GM23338 (cell line): ENCODE measurements around the gene MS4A5. TPM values are rescaled to one million over a fixed set of nuclear protein-coding genes. Genes with fewer than 3 reads are reported as not detected.

Source experiments
- ATAC-seq: fragments of 200-7000 bp; cut with Tn5 transposase; 3 replicates; pipeline ENCODE4 v1.9.1; 2020
- DNase-seq: peaks from one replicate; pipeline ENCODE4 v3.0.0-alpha.2; 2015; ENCODE audit warnings: low spot score
- H2AFZ ChIP-seq: fragments of 200-600 bp; sonication (generic); 2 replicates; pipeline ENCODE4 v1.8.0; 2016; ENCODE audit warnings: antibody characterized with exemption, mild to moderate bottlenecking, moderate library complexity
- H3F3A ChIP-seq: fragments of 200-600 bp; sonication (generic); replicated peaks from 2 replicates; pipeline ENCODE4 v1.8.0; 2017; ENCODE audit warnings: antibody characterized with exemption, mixed run types, low read depth
- H3K27ac ChIP-seq: fragments of 200-600 bp; sonication (generic); 2 replicates; pipeline ENCODE4 v1.6.1; 2016; ENCODE audit warnings: low read depth
- H3K27me3 ChIP-seq: fragments of 200-600 bp; sonication (generic); 2 replicates; pipeline ENCODE4 v1.8.0; 2016; ENCODE audit warnings: mild to moderate bottlenecking, mixed run types, moderate library complexity; ENCODE audit not compliant: insufficient read depth
- H3K36me3 ChIP-seq: fragments of 200-600 bp; sonication (generic); 2 replicates; pipeline ENCODE4 v1.8.0; 2016; ENCODE audit warnings: mild to moderate bottlenecking; ENCODE audit not compliant: insufficient read depth
- H3K4me1 ChIP-seq: fragments of 200-600 bp; sonication (generic); 2 replicates; pipeline ENCODE4 v1.8.0; 2016; ENCODE audit warnings: mild to moderate bottlenecking, moderate library complexity; ENCODE audit not compliant: insufficient read depth
- H3K4me2 ChIP-seq: fragments of 200-600 bp; sonication (generic); 2 replicates; pipeline ENCODE4 v1.7.1; 2017; ENCODE audit warnings: mixed run types
- H3K4me3 ChIP-seq: fragments of 200-600 bp; sonication (generic); 2 replicates; pipeline ENCODE4 v1.6.1; 2016; ENCODE audit warnings: mixed run types
- H3K79me2 ChIP-seq: fragments of 200-600 bp; sonication (generic); replicated peaks from 2 replicates; pipeline ENCODE4 v1.8.0; 2017; ENCODE audit warnings: mild to moderate bottlenecking; ENCODE audit not compliant: insufficient read depth
- H3K9me2 ChIP-seq: fragments of 200-600 bp; sonication (generic); 2 replicates; pipeline ENCODE4 v1.8.0; 2017; ENCODE audit not compliant: insufficient read depth
- H4K20me1 ChIP-seq: fragments of 200-600 bp; sonication (generic); replicated peaks from 2 replicates; pipeline ENCODE4 v1.8.0; 2017; ENCODE audit warnings: mild to moderate bottlenecking; ENCODE audit not compliant: insufficient read depth
- H3K27ac Mint-ChIP-seq: 2 replicates; pipeline ENCODE4 v1.8.0; 2020; ENCODE audit warnings: inconsistent platforms, mild to moderate bottlenecking, moderate library complexity, mixed read lengths
- H3K27me3 Mint-ChIP-seq: 3 replicates; pipeline ENCODE4 v1.8.0; 2022; ENCODE audit warnings: low read depth, mild to moderate bottlenecking, moderate library complexity, mixed read lengths, inconsistent platforms; ENCODE audit not compliant: insufficient read depth, poor library complexity
- H3K36me3 Mint-ChIP-seq: 3 replicates; pipeline ENCODE4 v1.8.0; 2021; ENCODE audit warnings: low read depth, mild to moderate bottlenecking, inconsistent platforms, moderate library complexity, mixed read lengths
- H3K4me1 Mint-ChIP-seq: 3 replicates; pipeline ENCODE4 v1.8.0; 2020; ENCODE audit warnings: mild to moderate bottlenecking, inconsistent platforms, mixed read lengths
- H3K4me3 Mint-ChIP-seq: 3 replicates; pipeline ENCODE4 v1.8.0; 2021; ENCODE audit warnings: moderate library complexity, mild to moderate bottlenecking, inconsistent platforms, mixed read lengths
- H3K9me3 Mint-ChIP-seq: 3 replicates; pipeline ENCODE4 v1.8.0; 2020; ENCODE audit warnings: moderate library complexity, mild to moderate bottlenecking, inconsistent platforms, mixed read lengths
- CREB1 ChIP-seq: fragments of 250-450 bp; sonication (Bioruptor Pico); IDR thresholded peaks from 2 replicates; pipeline ENCODE4 v1.5.0; 2020; ENCODE audit warnings: low read depth, mild to moderate bottlenecking, moderate library complexity
- CTCF ChIP-seq, 2 experiments: fragments of 200-600 bp in 1 of 2; sonication (generic) in 1 of 2; conservative IDR thresholded peaks; 2 replicates each; pipeline versions ENCODE4 v1.5.1 to v1.6.1; 2016 to 2017; ENCODE audit warnings: antibody characterized with exemption in 2 of 2, low read depth in 2 of 2, mild to moderate bottlenecking in 2 of 2, moderate library complexity in 1 of 2
- EZH2 ChIP-seq: fragments of 200-600 bp; sonication (generic); IDR thresholded peaks from one replicate; pipeline ENCODE4 v1.8.0; 2017; ENCODE audit warnings: antibody characterized with exemption, mild to moderate bottlenecking, low read depth; ENCODE audit not compliant: unreplicated experiment
- EZH2phosphoT487 ChIP-seq: fragments of 200-600 bp; sonication (generic); IDR thresholded peaks from one replicate; pipeline ENCODE4 v1.8.1; 2018; ENCODE audit warnings: antibody characterized with exemption; ENCODE audit not compliant: unreplicated experiment
- JUNB ChIP-seq: IDR thresholded peaks from one replicate; pipeline ENCODE4 v1.6.1; 2016; ENCODE audit warnings: antibody characterized with exemption; ENCODE audit not compliant: unreplicated experiment
- NANOG ChIP-seq: IDR thresholded peaks from 2 replicates; pipeline ENCODE4 v1.6.1; 2016; ENCODE audit warnings: antibody characterized with exemption, borderline replicate concordance
- POLR2AphosphoS5 ChIP-seq: IDR thresholded peaks from 2 replicates; pipeline ENCODE4 v1.6.1; 2016; ENCODE audit warnings: antibody characterized with exemption, low read depth
- REST ChIP-seq: IDR thresholded peaks from one replicate; pipeline ENCODE4 v1.6.1; 2018; ENCODE audit warnings: antibody characterized with exemption; ENCODE audit not compliant: unreplicated experiment
- STAT1 ChIP-seq: IDR thresholded peaks from one replicate; pipeline ENCODE4 v1.6.1; 2016; ENCODE audit warnings: antibody characterized with exemption; ENCODE audit not compliant: unreplicated experiment
- ZNF114 ChIP-seq: fragments of 250-450 bp; sonication (Bioruptor Pico); IDR thresholded peaks from 2 replicates; pipeline ENCODE4 v1.5.0; 2020; ENCODE audit warnings: mild to moderate bottlenecking, moderate library complexity
- ZNF331 ChIP-seq: fragments of 250-450 bp; sonication (Bioruptor Pico); IDR thresholded peaks from 2 replicates; pipeline ENCODE4 v1.5.0; 2020; ENCODE audit warnings: low read depth, mild to moderate bottlenecking, moderate library complexity
- ZNF462 ChIP-seq: fragments of 250-450 bp; sonication (Bioruptor Pico); IDR thresholded peaks from 2 replicates; pipeline ENCODE4 v1.5.0; 2020; ENCODE audit warnings: mild to moderate bottlenecking, moderate library complexity
- polyA plus RNA-seq: library from polyadenylated mRNA; unstranded; fragments of >200 nt; fragmentation: Nextera tagmentation; extraction: Ambion mirVana; gene quantifications from 2 replicates; pipeline ENCODE4 v1.2.1, GENCODE V29; 2016
- total RNA-seq: library from RNA; depleted of rRNA; stranded (reverse); fragments of >200 nt; shearing (Covaris generic); gene quantifications from 2 replicates; pipeline ENCODE4 v1.2.3, GENCODE V29; 2014
- TF ChIP-seq, protein P1 (sequence below): IDR thresholded peaks from 2 replicates; pipeline ENCODE4 v1.6.1; 2016; ENCODE audit warnings: antibody characterized with exemption

The MS4A5 gene
- total and polyA plus RNA-seq, 2 experiments from 2014 or later: not detected

GRCh38 chr11:60447070-60447469 lies 17.7 kb downstream of the MS4A5 start:
- no peaks in the 10 kb centered on the region for H3F3A ChIP-seq
- TF ChIP-seq JUNB: no peak
- no peak for TF ChIP-seq ZNF114 (CRISPR knock-in tag)
- no peak for TF ChIP-seq NANOG
- no peak for TF ChIP-seq CTCF (conservative IDR thresholded peaks at IDR 0.05; ENCODE audit: low read depth in 2 of 2)
- TF ChIP-seq POLR2AphosphoS5: no peak
- TF ChIP-seq REST: no peak
- no peak for TF ChIP-seq ZNF462
- no peak for TF ChIP-seq EZH2
- TF ChIP-seq CREB1 (CRISPR knock-in tag): no peak
- no peak for TF ChIP-seq EZH2phosphoT487
- TF ChIP-seq, protein P1, sequence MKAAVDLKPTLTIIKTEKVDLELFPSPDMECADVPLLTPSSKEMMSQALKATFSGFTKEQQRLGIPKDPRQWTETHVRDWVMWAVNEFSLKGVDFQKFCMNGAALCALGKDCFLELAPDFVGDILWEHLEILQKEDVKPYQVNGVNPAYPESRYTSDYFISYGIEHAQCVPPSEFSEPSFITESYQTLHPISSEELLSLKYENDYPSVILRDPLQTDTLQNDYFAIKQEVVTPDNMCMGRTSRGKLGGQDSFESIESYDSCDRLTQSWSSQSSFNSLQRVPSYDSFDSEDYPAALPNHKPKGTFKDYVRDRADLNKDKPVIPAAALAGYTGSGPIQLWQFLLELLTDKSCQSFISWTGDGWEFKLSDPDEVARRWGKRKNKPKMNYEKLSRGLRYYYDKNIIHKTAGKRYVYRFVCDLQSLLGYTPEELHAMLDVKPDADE: no peak
- TF ChIP-seq ZNF331 (CRISPR knock-in tag): no peak
- TF ChIP-seq STAT1: no peak
- H3K4me3 Mint-ChIP-seq: no peak overlapping the region
- no peaks in the 10 kb centered on the region for H3K27me3 ChIP-seq
- H3K36me3 Mint-ChIP-seq: peaks cover 7% of the 10 kb centered on the region; the same call in 2 of the 3 replicates
- H3K4me3 ChIP-seq: no peak overlapping the region
- DNase-seq (no peak), ATAC-seq (no peak)
- H2AFZ ChIP-seq: no peak overlapping the region
- H3K4me2 ChIP-seq: no peak overlapping the region
- H3K9me2 ChIP-seq: peaks cover 5% of the 10 kb centered on the region; the same call in 1 of the 2 replicates
- H3K27ac ChIP-seq: no peak overlapping the region
- H4K20me1 ChIP-seq: no peaks in the 10 kb centered on the region
- no peaks in the 10 kb centered on the region for H3K79me2 ChIP-seq
- no peak overlapping the region for H3K27ac Mint-ChIP-seq
- no peaks in the 10 kb centered on the region for H3K27me3 Mint-ChIP-seq
- H3K9me3 Mint-ChIP-seq: peaks cover 19% of the 10 kb centered on the region
- no peaks in the 10 kb centered on the region for H3K4me1 ChIP-seq
- H3K36me3 ChIP-seq: no peaks in the 10 kb centered on the region
- no peaks in the 10 kb centered on the region for H3K4me1 Mint-ChIP-seq
